ENCODE data around the gene FBXL15.
"Not testable (repeated sequence)": the region's sequence is repeated elsewhere in the genome, so short reads cannot be mapped to it uniquely, and the experiment has no call there.

FBXL15 gene

GRCh38 chr10:102431452-102432124, 11.0 kb downstream of the FBXL15 start:
- DNase-seq (ENCODE audit: low read depth), result peak; percentile 37

GRCh38 chr10:102432162-102432950, 11.7 kb downstream of the FBXL15 start, which contains the start of gene CUEDC2:
CUEDC2 (minus strand) TSS chr10:102432574; CDS start chr10:102425188, 7,386 bp downstream.
- peak; percentile 95 for DNase-seq (ENCODE audit: low read depth)

GRCh38 chr10:102433619-102434046, 13.0 kb downstream of the FBXL15 start:
- DNase-seq (ENCODE audit: low read depth), result no peak

- no peak for DNase-seq (ENCODE audit: low read depth)
Measured at GRCh38 chr10:102434394-102435132, 13.9 kb downstream of the FBXL15 start.

GRCh38 chr10:102435133-102435497, 14.5 kb downstream of the FBXL15 start:
- DNase-seq (ENCODE audit: low read depth), result no peak

- DNase-seq (ENCODE audit: low read depth), result no peak
Measured at GRCh38 chr10:102435529-102436233, 15.0 kb downstream of the FBXL15 start.

GRCh38 chr10:102436312-102436711, 15.7 kb downstream of the FBXL15 start:
- DNase-seq (ENCODE audit: low read depth), result no peak

- no peak for DNase-seq (ENCODE audit: low read depth)
Measured at GRCh38 chr10:102437515-102437914, 16.9 kb downstream of the FBXL15 start.

GRCh38 chr10:102438374-102438773, 17.7 kb downstream of the FBXL15 start:
- DNase-seq (ENCODE audit: low read depth), result no peak

- no peak for DNase-seq (ENCODE audit: low read depth)
Measured at GRCh38 chr10:102444851-102445250, 24.2 kb downstream of the FBXL15 start.

- no peak for DNase-seq (ENCODE audit: low read depth)
Measured at GRCh38 chr10:102449321-102450123, 28.9 kb downstream of the FBXL15 start.

- no peak for DNase-seq (ENCODE audit: low read depth)
Measured at GRCh38 chr10:102450124-102450373, 29.4 kb downstream of the FBXL15 start.

GRCh38 chr10:102450374-102451104, 29.9 kb downstream of the FBXL15 start:
- no peak for DNase-seq (ENCODE audit: low read depth)

- no peak for DNase-seq (ENCODE audit: low read depth)
Measured at GRCh38 chr10:102451105-102451969, 30.7 kb downstream of the FBXL15 start, which contains the start of gene C10orf95. C10orf95 (minus strand) TSS chr10:102451543; CDS start chr10:102451093, 450 bp downstream.

- DNase-seq (ENCODE audit: low read depth), result no peak
Measured at GRCh38 chr10:102452672-102453340, 32.2 kb downstream of the FBXL15 start.

GRCh38 chr10:102453502-102453901, 32.9 kb downstream of the FBXL15 start:
- DNase-seq (ENCODE audit: low read depth), result no peak

GRCh38 chr10:102454662-102455487, 34.2 kb downstream of the FBXL15 start:
- DNase-seq (ENCODE audit: low read depth), result not testable (repeated sequence)

- peak; percentile 85 for DNase-seq (ENCODE audit: low read depth)
Measured at GRCh38 chr10:102455893-102456471, 35.3 kb downstream of the FBXL15 start.

All from fibroblast of the conjunctiva (primary cell).